Subcutaneous preadipocyte (primary cell): ENCODE measurements around the gene MAGIX. TPM values are rescaled to one million over a fixed set of nuclear protein-coding genes. Genes with fewer than 3 reads are reported as not detected.

Experiments used
- small RNA-seq: library from RNA; depleted of rRNA; stranded (forward); fragments of <200 nt; gene quantifications from one replicate; pipeline ENCODE3, GENCODE V24; 2012
- total RNA-seq: library from RNA; depleted of rRNA; stranded (reverse); fragments of >200 nt; gene quantifications from 2 replicates; pipeline ENCODE4 v1.2.3, GENCODE V29; 2012

The MAGIX gene
- 0.73 and 0.98 TPM in 2 replicates for total RNA-seq

DNA sequence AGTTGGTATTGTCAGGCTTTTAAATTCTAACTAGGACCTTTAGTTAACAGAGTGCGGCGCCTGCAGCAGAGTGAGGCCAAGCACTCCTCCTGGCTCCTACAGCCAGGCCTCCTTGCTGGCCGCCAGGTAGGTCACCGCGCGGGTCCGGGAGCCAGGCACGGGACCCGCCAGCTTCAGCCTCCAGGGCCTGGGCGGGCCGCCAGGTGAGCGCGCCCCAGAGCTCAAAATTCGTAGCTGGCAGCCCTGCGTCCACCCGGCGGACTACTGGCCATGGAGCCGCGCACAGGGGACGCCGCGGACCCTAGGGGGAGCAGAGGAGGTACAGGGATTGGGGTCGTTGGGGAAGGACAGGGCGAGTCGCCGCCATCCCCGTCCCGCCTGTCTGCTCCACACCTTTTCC is at the start of gene MAGIX:
Gene MAGIX, plus strand, starts transcription at position 139 of the 400 bp plus-strand sequence. Its CDS starts 132 bp downstream, at position 271.

DNA sequence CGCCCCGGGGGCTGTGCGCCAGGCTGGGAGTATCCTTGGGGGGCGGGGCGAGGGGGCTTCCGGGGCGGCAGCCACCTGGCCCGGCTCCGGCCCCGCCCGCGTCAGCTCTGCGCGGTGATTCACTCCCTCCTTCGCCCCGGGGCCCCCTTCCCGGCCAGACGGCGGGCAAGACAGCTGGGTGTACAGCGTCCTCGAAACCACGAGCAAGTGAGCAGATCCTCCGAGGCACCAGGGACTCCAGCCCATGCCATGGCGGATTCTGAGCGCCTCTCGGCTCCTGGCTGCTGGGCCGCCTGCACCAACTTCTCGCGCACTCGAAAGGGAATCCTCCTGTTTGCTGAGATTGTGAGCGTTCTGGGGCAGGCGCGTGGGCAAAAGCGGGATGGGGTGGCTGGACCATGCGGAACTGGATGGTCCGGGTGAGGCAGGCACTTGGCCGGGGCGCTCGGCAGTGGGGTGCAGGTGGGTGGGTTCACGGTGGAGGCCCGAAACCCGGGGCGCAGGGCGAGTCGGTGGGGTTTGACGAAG is 9.3 kb downstream of the MAGIX start, which contains the start of gene PLP2:
Gene PLP2, plus strand, starts transcription at position 147 of the 528 bp plus-strand sequence. Its CDS starts 103 bp downstream, at position 250.

DNA sequence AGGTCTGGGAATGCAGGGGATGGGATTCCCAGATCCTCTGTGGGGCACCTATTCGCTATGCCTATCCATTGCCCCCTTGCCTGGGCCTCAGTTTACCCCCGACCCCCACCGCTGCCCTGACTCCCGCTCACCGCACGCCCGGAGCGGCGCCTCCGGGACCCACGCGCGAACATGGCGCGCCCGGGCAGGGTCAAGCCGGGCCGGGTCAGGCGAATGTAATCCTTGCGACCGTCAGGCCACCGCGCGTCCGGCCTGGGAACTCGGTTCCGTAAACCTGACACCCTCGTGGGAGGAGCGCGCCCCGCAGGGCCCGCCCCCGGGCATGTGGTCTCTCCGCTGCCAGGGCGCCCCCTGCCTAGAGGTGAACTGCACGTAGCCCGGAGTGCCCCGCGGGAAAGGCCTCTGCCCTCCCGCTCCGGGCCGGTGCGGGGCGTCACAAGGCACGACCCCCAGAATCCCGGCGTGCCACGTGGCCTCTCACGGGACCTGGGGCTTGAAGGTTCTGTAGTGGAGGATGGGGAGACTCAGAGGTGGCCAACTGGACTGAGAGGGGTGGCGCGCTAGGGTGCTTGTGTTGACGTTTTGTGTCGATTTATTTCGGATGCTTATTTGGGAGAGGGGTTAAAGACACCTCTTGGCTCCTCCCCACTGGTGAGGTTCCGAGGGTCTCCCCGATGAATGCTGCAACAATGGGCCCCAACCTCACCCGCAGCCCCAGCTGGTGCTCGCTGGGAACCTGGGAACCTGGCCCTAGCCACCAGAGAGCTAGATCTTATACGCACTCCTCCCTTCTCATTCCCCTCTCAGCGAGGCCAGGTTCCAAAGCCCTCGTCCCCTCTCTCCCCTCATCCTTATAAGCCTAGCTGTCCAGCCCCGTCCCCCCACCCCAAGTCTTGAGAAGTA is 23.8 kb downstream of the MAGIX start, which contains the start of gene PRICKLE3:
Gene PRICKLE3, minus strand, starts transcription at position 249 of the 903 bp plus-strand sequence. Its CDS starts 76 bp downstream, at position 173.

DNA sequence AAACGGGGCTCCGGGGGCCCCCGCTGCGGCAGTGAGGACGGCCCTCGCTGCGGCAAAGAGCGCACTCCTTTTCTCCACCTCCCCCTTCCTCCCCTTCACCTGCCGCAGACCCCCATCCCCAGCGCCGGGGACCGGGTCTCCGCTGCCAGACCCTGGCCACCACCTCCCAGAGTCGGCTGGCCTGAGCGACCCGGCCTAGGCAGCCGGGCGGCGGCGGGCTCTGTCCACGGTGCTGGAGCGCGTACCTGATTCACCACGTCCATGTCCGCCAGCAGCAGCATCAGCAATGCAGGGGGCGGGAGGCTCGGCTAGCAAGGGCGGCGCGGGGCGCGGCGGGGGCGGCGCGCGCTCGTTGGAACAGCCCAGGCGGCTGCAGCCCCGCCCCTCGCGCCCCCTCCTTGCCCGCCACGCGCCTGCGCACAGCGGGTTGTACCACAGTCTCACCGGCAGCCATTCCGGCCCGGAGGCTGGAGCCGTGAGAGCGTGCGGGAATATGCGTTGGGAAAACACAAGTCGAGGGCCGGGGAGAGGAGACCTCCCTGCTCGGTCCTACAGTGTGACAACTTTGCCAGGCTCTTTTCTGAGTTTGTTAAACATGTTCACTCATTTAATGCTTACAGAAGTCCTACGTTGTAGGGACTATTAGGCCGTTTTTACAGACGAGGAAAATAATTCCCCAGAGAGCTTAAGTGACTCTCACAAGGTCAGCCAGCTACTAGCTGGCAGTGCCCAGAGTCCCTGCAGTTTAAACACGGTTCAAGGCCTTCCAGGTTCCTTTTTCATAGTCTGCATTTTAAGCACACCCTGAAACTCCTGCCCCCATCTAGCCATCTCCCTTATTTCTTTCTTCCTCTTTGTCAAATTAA is 37.6 kb downstream of the MAGIX start, which contains the start of gene SYP:
Gene SYP, minus strand, starts transcription at position 288 of the 866 bp plus-strand sequence. Its CDS starts 7 bp downstream, at position 281.

Small RNAs within 50 kb of the gene (small RNA-seq; reads per million reads assigned to genes)
- not detected for gene RN7SL262P

Other genes with a start within 250 kb of the MAGIX start
- gene PIM2, start 243.7 kb upstream of the MAGIX start, total RNA-seq, result 2.2 and 4.1 TPM in 2 replicates
- 23.7 and 26.5 TPM in 2 replicates for gene OTUD5, start 205.2 kb upstream of the MAGIX start, total RNA-seq
- 0.20 and 0.37 TPM in 2 replicates for gene KCND1, start 190.9 kb upstream of the MAGIX start, total RNA-seq
- gene GRIPAP1, start 160.5 kb upstream of the MAGIX start, total RNA-seq, result 8.5 and 10.0 TPM in 2 replicates
- 50.0 and 52.0 TPM in 2 replicates for gene TFE3, start 119.4 kb upstream of the MAGIX start, total RNA-seq
- gene CCDC120, start 103.8 kb upstream of the MAGIX start, total RNA-seq, result 0.37 and 0.39 TPM in 2 replicates
- gene PRAF2, start 88.8 kb upstream of the MAGIX start, total RNA-seq, result 13.5 and 15.4 TPM in 2 replicates
- gene WDR45, start 82.9 kb upstream of the MAGIX start, total RNA-seq, result 52.8 and 62.8 TPM in 2 replicates
- 10.7 and 14.9 TPM in 2 replicates for gene GPKOW, start 39.0 kb upstream of the MAGIX start, total RNA-seq
- gene PLP2, start 9.1 kb downstream of the MAGIX start, total RNA-seq, result 49.5 and 73.1 TPM in 2 replicates
- gene PRICKLE3, start 23.6 kb downstream of the MAGIX start, total RNA-seq, result 7.0 and 7.6 TPM in 2 replicates
- gene SYP, start 37.4 kb downstream of the MAGIX start, total RNA-seq, result 0.20 and 0.37 TPM in 2 replicates
- not detected in 2 replicates for gene CACNA1F, start 70.6 kb downstream of the MAGIX start, total RNA-seq
- 13.6 and 17.8 TPM in 2 replicates for gene CCDC22, start 72.7 kb downstream of the MAGIX start, total RNA-seq
- 0.37 TPM in 1 of 2 replicates, not detected in the other for gene FOXP3, start 102.0 kb downstream of the MAGIX start, total RNA-seq
- gene PPP1R3F, start 107.0 kb downstream of the MAGIX start, total RNA-seq, result 1.6 and 1.8 TPM in 2 replicates
- gene GAGE10, start 140.9 kb downstream of the MAGIX start, total RNA-seq, result not detected in 2 replicates
- not detected in 2 replicates for gene GAGE12J, start 159.3 kb downstream of the MAGIX start, total RNA-seq
- not detected in 2 replicates for gene GAGE13, start 168.8 kb downstream of the MAGIX start, total RNA-seq